Upper lobe of left lung (tissue), 6 donors: Measurements from ENCODE around the gene NUP85. TPM values are rescaled to one million over a fixed set of nuclear protein-coding genes. Genes with fewer than 3 reads are reported as not detected.

Experiments
- ATAC-seq, 2 donors: fragments of 200-7000 bp; cut with Tn5 transposase; one replicate each; pipeline ENCODE4 v1.9.1; 2022; ENCODE audit warnings: mild to moderate bottlenecking in 2 of 2, moderate library complexity in 2 of 2; ENCODE audit not compliant: low FRiP score in 2 of 2
- DNase-seq, 2 donors: peaks; one replicate each; pipeline ENCODE4 v3.0.0-alpha.2; 2019 to 2020
- H3K27ac ChIP-seq, 4 donors: fragments of 200-600 bp; sonication (generic); one replicate each; pipeline ENCODE4 v1.5.1; 2016 to 2019
- H3K27me3 ChIP-seq, 4 donors: fragments of 200-600 bp; sonication (generic); one replicate each; pipeline ENCODE4 v1.5.1; 2017 to 2019
- H3K36me3 ChIP-seq, 4 donors: fragments of 200-600 bp; sonication (generic); one replicate each; pipeline ENCODE4 v1.5.1; 2016 to 2019
- H3K4me1 ChIP-seq, 4 donors: fragments of 200-600 bp; sonication (generic); one replicate each; pipeline ENCODE4 v1.5.1; 2018 to 2019
- H3K4me3 ChIP-seq, 4 donors: fragments of 200-600 bp; sonication (generic); one replicate each; pipeline ENCODE4 v1.5.1; 2017 to 2019; ENCODE audit warnings: mild to moderate bottlenecking in 2 of 4, moderate library complexity in 1 of 4
- H3K9me3 ChIP-seq, 4 donors: fragments of 200-600 bp; sonication (generic); one replicate each; pipeline ENCODE4 v1.5.1; 2018 to 2019
- EP300 ChIP-seq, 4 donors: sonication (generic); formaldehyde crosslinking; IDR thresholded peaks; one replicate each; pipeline ENCODE4 v1.5.1; 2017; ENCODE audit warnings: antibody characterized with exemption in 4 of 4, control low read depth in 2 of 4
- POLR2A ChIP-seq, 4 donors: fragments of 450-650 bp; IDR thresholded peaks; one replicate each; pipeline ENCODE4 v1.5.1; 2016 to 2017; ENCODE audit warnings: antibody characterized with exemption in 4 of 4, mild to moderate bottlenecking in 2 of 4
- POLR2AphosphoS5 ChIP-seq, 2 donors: sonication (generic); formaldehyde crosslinking; IDR thresholded peaks; one replicate each; pipeline ENCODE4 v1.5.1; 2017; ENCODE audit warnings: antibody characterized with exemption in 2 of 2
- WGBS, 2 donors: methylation state at CpG; one replicate each; pipeline ENCODE4 v1.1.5; 2017 to 2018; 5-methylcytosine and 5-hydroxymethylcytosine counted together
- total RNA-seq, 6 donors: library from RNA; depleted of rRNA in 4 of 6; stranded (reverse); fragments of >200 nt in 4 of 6; gene quantifications; one replicate each; pipeline versions ENCODE4 v1.1.0 to v1.2.1, GENCODE V29; 2016 to 2021
- TF ChIP-seq, protein P1 (sequence below), 6 experiments: fragments of 450-650 bp in 4 of 6; fragments of 200-600 bp in 2 of 6; sonication (generic) in 2 of 6; IDR thresholded peaks; one replicate each; pipeline ENCODE4 v1.5.1; 2016 to 2019; ENCODE audit warnings: antibody characterized with exemption in 6 of 6
- donor health status: DM: no; HTN: no; CAD: no; lungs with moderate emphysema.
- donor health status: DM: no; HTN: yes; CAD: no; lungs with severe emphysema.

The NUP85 gene
- total RNA-seq, 6 donors from 2014 or later, result 21.7 to 69.1 (median 43.5) TPM

GRCh38 chr17:75176625-75177024 is 28.9 kb upstream of the NUP85 start:
- ATAC-seq (no peak), DNase-seq (no peak)
- H3K4me3 ChIP-seq, result no peak overlapping the region
- no peak for TF ChIP-seq POLR2AphosphoS5 (IDR thresholded peaks at IDR 0.05)
- TF ChIP-seq, protein P1, sequence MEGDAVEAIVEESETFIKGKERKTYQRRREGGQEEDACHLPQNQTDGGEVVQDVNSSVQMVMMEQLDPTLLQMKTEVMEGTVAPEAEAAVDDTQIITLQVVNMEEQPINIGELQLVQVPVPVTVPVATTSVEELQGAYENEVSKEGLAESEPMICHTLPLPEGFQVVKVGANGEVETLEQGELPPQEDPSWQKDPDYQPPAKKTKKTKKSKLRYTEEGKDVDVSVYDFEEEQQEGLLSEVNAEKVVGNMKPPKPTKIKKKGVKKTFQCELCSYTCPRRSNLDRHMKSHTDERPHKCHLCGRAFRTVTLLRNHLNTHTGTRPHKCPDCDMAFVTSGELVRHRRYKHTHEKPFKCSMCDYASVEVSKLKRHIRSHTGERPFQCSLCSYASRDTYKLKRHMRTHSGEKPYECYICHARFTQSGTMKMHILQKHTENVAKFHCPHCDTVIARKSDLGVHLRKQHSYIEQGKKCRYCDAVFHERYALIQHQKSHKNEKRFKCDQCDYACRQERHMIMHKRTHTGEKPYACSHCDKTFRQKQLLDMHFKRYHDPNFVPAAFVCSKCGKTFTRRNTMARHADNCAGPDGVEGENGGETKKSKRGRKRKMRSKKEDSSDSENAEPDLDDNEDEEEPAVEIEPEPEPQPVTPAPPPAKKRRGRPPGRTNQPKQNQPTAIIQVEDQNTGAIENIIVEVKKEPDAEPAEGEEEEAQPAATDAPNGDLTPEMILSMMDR (IDR thresholded peaks at IDR 0.05), result no peak
- no peak for TF ChIP-seq POLR2A (IDR thresholded peaks at IDR 0.05)
- no peak for TF ChIP-seq EP300 (IDR thresholded peaks at IDR 0.05)
- H3K27me3 ChIP-seq, result no peaks in the 10 kb centered on the region
- no peak overlapping the region for H3K27ac ChIP-seq
- peaks cover 0 to 73% (median 68%) of the 10 kb centered on the region in 4 donors for H3K36me3 ChIP-seq
- H3K4me1 ChIP-seq, result peaks cover 16 to 33% (median 21%) of the 10 kb centered on the region in 4 donors
- 90 to 91% methylated on average over 5 of the region's 5 CpGs for WGBS, 2 donors
- no peaks in the 10 kb centered on the region for H3K9me3 ChIP-seq

DNA sequence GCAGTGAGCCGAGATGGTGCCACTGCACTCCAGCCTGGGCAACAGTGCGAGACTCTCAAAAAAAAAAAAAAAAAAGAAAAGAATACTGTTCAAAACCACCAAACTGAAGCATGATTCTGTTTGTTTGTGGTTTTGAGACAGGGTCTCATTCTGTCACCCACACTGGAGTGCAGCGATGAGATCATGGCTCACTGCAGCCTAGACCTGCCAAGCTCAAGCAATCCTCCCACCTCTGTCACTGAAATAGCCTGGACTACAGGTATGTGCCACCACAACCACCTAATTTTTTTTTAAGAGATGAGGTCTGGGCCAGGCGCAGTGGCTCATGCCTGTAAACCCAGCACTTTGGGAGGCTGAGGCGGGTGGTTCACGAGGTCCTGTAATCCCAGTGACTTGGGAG is 27.0 kb upstream of the NUP85 start:
- H3K36me3 ChIP-seq, result peaks cover 0 to 57% (median 53%) of the 10 kb centered on the region in 4 donors
- no peak for ATAC-seq
- H3K27me3 ChIP-seq, result no peaks in the 10 kb centered on the region
- no peak overlapping the region for H3K4me3 ChIP-seq
- TF ChIP-seq POLR2AphosphoS5 (IDR thresholded peaks at IDR 0.05), result no peak
- no peak for TF ChIP-seq POLR2A (IDR thresholded peaks at IDR 0.05)
- TF ChIP-seq EP300 (IDR thresholded peaks at IDR 0.05), result no peak
- TF ChIP-seq, protein P1 (IDR thresholded peaks at IDR 0.05), result no peak
- no peaks in the 10 kb centered on the region for H3K9me3 ChIP-seq
- H3K4me1 ChIP-seq, result peaks cover 15 to 34% (median 23%) of the 10 kb centered on the region in 4 donors
- DNase-seq, result no peak
- WGBS, 2 donors, result 93 to 96% methylated on average over 6 of the region's 6 CpGs
- no peak overlapping the region for H3K27ac ChIP-seq

DNA sequence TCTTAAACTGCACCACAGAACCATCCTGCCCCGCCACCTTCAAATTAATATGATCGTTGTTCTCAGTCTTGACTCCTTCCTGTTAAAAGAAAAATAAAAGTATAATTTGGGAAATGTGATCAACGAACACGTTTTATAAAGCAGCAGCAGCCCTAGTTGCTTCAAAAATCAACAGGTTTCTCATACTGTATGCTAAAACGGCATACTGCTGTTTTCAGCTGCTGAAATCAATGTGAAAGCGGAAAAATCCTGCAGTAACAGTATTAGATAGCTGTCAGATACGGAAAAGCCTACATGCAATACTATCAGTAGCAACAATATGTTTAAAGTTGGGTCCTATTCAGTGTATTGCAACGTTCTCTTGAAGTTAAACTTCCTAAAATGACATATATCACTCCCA is 24.4 kb upstream of the NUP85 start:
- Histone ChIP-seq H3K9me3 (no peaks in the 10 kb centered on the region), H3K27ac (peak overlapping the region in 2 of 4 donors; percentile 99), H3K4me3 (peak overlapping the region; percentile 94 to 97 (median 96)), H3K4me1 (peaks cover 19 to 32% (median 27%) of the 10 kb centered on the region in 4 donors), H3K27me3 (no peaks in the 10 kb centered on the region), H3K36me3 (peaks cover 0 to 30% (median 27%) of the 10 kb centered on the region in 4 donors)
- DNase-seq (no peak), ATAC-seq (no peak)
- WGBS, 2 donors, result 8 to 9% methylated on average over 8 of the region's 8 CpGs
- no peak for TF ChIP-seq EP300 (IDR thresholded peaks at IDR 0.05)
- no peak for TF ChIP-seq POLR2AphosphoS5 (IDR thresholded peaks at IDR 0.05)
- no peak for TF ChIP-seq POLR2A (IDR thresholded peaks at IDR 0.05)
- TF ChIP-seq, protein P1 (IDR thresholded peaks at IDR 0.05), result no peak

- WGBS, 2 donors, result 0 to 1% methylated on average over 15 to 32 of the region's 34 CpGs
Measured at GRCh38 chr17:75181608-75182318, 23.7 kb upstream of the NUP85 start.

More at GRCh38 chr17:75181608-75182318, 23.7 kb upstream of the NUP85 start:
- DNase-seq (peak in 1 of 2 donors; percentile 38), ATAC-seq (no peak)
- Histone ChIP-seq H3K9me3 (no peaks in the 10 kb centered on the region), H3K27me3 (no peaks in the 10 kb centered on the region), H3K27ac (peak overlapping the region; percentile 98 to 100 (median 99)), H3K4me1 (peaks cover 19 to 32% (median 27%) of the 10 kb centered on the region in 4 donors), H3K4me3 (peak overlapping the region; percentile 94 to 97 (median 96)), H3K36me3 (peaks cover 0 to 24% (median 20%) of the 10 kb centered on the region in 4 donors)
- TF ChIP-seq, protein P1 (IDR thresholded peaks at IDR 0.05), result no peak
- TF ChIP-seq POLR2A (IDR thresholded peaks at IDR 0.05) (no peak), POLR2AphosphoS5 (IDR thresholded peaks at IDR 0.05) (no peak), EP300 (IDR thresholded peaks at IDR 0.05) (no peak)
